Aortic smooth muscle cell (primary cell): ENCODE data around the gene CLASRP. TPM values are rescaled to one million over a fixed set of nuclear protein-coding genes. Genes with fewer than 3 reads are reported as not detected.

Source experiments
- total RNA-seq: library from RNA; depleted of rRNA; stranded (reverse); fragments of >200 nt; gene quantifications from 2 replicates; pipeline ENCODE4 v1.2.3, GENCODE V29; 2014

CLASRP gene, protein sequence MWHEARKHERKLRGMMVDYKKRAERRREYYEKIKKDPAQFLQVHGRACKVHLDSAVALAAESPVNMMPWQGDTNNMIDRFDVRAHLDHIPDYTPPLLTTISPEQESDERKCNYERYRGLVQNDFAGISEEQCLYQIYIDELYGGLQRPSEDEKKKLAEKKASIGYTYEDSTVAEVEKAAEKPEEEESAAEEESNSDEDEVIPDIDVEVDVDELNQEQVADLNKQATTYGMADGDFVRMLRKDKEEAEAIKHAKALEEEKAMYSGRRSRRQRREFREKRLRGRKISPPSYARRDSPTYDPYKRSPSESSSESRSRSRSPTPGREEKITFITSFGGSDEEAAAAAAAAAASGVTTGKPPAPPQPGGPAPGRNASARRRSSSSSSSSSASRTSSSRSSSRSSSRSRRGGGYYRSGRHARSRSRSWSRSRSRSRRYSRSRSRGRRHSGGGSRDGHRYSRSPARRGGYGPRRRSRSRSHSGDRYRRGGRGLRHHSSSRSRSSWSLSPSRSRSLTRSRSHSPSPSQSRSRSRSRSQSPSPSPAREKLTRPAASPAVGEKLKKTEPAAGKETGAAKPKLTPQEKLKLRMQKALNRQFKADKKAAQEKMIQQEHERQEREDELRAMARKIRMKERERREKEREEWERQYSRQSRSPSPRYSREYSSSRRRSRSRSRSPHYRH
- total RNA-seq = 11.5 and 12.9 TPM in 2 replicates

DNA sequence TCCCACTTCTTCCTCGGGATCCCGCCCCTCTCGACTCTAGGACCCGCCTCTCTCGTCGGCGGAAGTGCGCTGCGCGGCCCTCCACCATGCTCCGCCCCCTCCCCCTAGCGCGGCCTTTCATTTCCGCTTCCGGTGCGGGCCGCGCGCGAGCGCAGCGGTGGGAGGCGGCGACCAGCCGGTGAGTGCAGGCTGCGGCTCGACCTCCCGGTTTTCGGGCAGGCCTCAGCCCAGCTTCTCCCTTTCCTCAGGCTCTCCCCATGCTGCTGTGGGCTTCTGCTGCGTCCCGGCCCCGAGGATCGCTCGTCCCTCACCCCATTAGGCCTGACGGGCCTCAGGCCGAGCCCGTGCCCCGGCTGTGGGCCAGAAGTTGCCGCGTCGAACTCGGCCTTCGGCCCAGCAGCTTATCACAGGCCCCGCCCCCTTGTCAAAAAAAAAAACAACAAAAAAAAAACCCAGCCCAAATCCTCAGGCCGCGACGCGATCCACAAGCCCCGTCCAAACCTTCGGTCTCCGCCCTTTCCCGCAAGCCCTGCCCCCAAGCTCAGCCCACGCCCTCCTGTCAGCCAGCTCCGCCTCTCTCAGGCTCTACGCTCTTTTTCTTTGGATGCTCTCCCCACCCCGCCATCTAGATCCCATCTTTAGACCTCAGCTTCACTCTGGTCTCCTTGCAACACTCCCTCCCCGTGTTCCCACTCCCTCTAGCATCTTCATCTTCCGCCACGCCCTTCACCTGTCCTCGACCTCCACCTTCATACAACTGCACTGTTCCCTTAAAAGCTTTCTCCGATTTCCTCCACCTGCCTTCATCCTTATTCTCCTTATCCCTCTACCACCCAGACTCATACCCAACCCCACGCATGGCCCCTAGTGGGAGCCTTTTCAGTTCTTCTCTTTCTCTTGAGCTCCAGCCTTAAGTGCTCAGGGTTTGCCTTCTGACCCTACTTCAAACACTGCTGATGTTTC lies at the start of gene CLASRP:
Gene CLASRP (plus strand): TSS at position 115 of the 963 bp plus-strand sequence. CDS start 1,168 bp downstream, outside the sequence.

DNA sequence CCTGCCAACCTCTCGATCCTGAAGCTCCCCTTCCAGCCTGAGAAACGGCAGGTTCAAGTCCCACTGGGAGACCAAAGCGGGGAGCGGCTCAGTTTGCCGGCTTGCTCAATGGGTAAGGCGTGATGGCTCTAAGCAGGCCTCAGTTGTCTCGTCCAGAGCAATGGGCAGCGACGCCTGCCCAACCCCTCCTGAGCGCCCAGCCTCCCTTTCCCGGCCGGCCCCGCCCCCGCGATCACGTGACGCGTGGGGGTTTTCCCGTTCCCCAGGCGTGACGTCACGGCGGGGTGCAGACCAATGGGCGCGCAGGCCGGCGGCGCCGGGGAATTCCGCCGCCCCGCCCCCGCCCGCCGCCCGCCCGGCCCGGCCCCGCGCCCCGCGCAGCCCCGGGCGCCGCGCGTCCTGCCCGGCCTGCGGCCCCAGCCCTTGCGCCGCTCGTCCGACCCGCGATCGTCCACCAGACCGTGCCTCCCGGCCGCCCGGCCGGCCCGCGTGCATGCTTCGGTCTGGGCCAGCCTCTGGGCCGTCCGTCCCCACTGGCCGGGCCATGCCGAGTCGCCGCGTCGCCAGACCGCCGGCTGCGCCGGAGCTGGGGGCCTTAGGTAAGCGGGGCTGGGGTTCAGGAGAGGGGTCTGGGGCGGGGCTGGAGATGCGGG lies 37.6 kb upstream of the CLASRP start, which contains the start of gene RELB:
Gene RELB (plus strand): TSS at position 378 of the 653 bp plus-strand sequence. CDS start 116 bp downstream, at position 494.

DNA sequence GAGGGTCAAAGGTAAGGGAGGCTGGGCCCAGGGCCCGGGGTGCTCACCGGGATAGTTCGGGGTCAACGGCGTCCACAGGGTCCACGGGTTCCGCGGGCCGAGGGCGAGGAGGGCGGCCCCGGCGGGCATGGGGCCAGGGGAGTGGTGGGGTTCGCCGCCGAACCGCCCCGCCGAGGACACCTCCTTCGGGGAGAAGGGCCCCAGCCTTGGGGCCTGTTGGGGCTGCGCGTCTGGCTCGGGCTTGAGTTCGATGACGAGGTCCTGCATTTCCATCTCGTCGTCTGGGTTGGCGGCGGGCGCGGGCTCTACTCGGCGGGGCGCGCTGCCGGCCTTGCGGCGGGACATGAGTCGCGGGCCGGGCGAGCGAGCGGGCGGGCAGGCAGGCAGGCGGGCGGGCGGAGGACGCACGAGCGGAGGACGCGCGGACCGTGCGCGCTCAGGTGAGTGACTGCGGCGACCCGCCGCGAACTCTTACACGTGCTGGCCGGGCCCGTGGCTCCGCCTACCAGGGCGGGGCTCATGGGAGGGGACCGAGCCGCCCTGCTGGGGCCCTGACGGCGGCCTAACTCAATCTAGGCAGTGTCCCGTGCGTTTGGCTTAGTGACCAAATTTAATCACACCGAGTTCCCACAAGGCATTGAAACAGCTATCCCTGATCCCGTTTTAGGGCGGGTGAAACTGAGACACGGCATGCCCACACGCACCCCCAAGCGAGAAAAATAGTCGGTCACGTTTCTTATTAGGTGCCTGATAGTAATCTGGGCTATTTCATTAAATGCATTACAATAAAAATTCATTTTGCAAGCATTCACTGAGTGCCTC lies 37.4 kb downstream of the CLASRP start, which contains the start of gene ZNF296:
Gene ZNF296 (minus strand): TSS at position 450 of the 822 bp plus-strand sequence. CDS start 105 bp downstream, at position 345.

DNA sequence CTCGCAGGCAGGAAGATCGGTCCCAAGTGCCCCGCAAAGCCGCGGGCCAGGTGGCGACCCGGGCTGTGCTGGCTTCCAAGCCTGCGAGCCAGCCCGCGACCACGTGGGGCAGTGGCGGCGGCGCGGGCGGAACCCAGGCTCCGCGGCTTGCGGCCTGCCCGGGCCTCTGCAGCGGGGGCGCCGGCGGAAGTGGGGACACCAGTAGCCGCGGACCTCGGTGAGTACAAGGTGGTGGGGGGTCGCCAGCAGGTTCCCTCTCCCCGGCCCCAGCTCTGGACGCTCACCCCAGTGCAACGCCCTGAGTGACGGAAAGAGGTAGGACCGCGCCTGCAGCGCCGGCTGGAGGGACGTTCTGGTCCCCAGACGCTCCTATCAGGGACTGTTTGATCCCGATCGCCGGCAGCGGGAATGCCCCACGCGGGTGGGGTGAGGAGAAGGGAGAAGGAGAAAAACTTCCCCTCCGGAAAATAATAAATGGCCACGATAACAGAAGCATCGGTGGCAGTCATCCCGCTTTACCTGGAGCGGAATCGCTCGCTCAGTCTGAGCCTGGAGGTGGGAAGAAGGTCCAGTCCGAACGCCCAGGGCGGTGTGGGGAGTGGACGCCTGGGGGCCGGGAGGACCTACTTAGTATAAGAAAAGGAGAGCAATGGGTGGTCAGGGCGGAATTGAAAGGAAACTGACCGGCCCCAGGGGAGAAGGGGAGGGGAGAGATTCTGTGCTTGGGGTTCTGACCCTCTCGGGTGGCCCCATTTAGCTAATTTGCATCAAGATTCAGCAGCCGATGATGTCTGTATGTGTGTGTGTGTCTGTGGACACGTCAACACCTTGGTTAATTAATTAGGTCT lies 40.4 kb downstream of the CLASRP start, which contains the start of gene GEMIN7:
Gene GEMIN7 (plus strand): TSS at position 198 of the 848 bp plus-strand sequence. CDS start 10,855 bp downstream, outside the sequence.

DNA sequence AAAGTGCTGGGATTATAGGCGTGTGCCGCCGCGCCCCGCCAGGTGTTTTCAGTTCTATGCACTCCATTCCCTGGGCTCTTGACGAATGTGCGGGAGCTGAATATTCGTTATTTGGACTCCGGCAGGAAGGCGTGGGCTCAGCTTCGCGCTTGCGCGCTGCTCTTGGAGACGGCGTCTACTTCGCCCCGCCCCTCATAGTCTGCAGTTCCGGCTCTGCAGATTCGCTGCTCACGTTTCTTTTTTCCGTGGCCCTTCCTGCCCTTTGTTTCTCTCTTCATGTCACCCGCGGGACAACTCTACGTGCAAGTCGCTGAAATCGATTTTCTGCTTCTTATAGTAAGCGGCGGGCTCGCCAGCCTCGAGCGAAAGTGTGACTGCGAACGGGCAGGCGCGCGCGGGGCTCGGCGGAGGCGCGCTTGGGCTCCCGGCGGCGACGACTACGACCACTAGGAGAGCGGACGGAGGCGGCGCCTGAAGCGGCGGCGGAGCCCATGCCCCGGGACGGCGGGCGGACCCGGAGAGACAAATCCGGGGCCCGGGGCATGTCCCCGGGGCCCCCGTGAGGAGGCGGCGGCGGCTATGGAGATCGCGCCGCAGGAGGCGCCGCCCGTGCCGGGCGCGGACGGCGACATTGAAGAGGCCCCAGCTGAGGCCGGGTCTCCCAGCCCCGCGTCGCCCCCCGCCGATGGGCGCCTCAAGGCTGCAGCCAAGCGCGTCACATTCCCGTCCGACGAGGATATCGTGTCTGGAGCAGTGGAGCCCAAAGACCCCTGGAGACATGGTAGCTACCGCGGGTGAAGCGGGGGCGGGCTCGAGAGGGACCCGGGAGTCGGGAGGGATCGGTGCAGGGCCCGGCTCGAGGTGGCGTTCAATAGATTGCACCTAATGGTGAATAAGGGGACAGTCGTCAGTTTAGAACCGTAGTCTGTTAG lies 54.2 kb downstream of the CLASRP start, which contains the start of gene PPP1R37:
Gene PPP1R37 (plus strand): TSS at position 433 of the 932 bp plus-strand sequence. CDS start 147 bp downstream, at position 580.

Other genes starting within 250 kb of the CLASRP start
- gene BCAM, start 229.9 kb upstream of the CLASRP start, total RNA-seq = 7.3 and 30.0 TPM in 2 replicates
- 51.3 and 58.1 TPM in 2 replicates for gene NECTIN2, start 192.7 kb upstream of the CLASRP start, total RNA-seq
- gene TOMM40, start 147.8 kb upstream of the CLASRP start, total RNA-seq = 24.0 and 42.1 TPM in 2 replicates
- gene APOE, start 133.2 kb upstream of the CLASRP start, total RNA-seq = 0.50 and 2.2 TPM in 2 replicates
- 0.56 and 0.79 TPM in 2 replicates for gene APOC1, start 124.4 kb upstream of the CLASRP start, total RNA-seq
- gene APOC4, start 96.8 kb upstream of the CLASRP start, total RNA-seq = not detected in 2 replicates
- not detected in 2 replicates for gene APOC2, start 93.0 kb upstream of the CLASRP start, total RNA-seq
- gene CLPTM1, start 83.7 kb upstream of the CLASRP start, total RNA-seq = 37.8 and 38.0 TPM in 2 replicates
- 3.3 and 3.5 TPM in 2 replicates for gene RELB, start 37.6 kb upstream of the CLASRP start, total RNA-seq
- gene ZNF296, start 37.4 kb downstream of the CLASRP start, total RNA-seq = 0.25 TPM in 1 of 2 replicates, not detected in the other
- 9.5 and 11.6 TPM in 2 replicates for gene GEMIN7, start 40.2 kb downstream of the CLASRP start, total RNA-seq
- gene PPP1R37, start 54.1 kb downstream of the CLASRP start, total RNA-seq = 19.6 and 20.3 TPM in 2 replicates
- gene NKPD1, start 121.9 kb downstream of the CLASRP start, total RNA-seq = 0.06 and 0.26 TPM in 2 replicates
- 6.5 and 7.5 TPM in 2 replicates for gene TRAPPC6A, start 139.2 kb downstream of the CLASRP start, total RNA-seq
- gene BLOC1S3, start 139.7 kb downstream of the CLASRP start, total RNA-seq = 2.8 and 3.5 TPM in 2 replicates
- not detected in 2 replicates for gene EXOC3L2, start 206.4 kb downstream of the CLASRP start, total RNA-seq
- 9.5 and 18.3 TPM in 2 replicates for gene MARK4, start 212.2 kb downstream of the CLASRP start, total RNA-seq